Kidney epithelial cell (primary cell): ENCODE measurements around the gene IL19. TPM values are rescaled to one million over a fixed set of nuclear protein-coding genes. Genes with fewer than 3 reads are reported as not detected.

Source experiments
- DNase-seq: peaks from one replicate; pipeline ENCODE4 v3.0.0-alpha.2; 2010; ENCODE audit warnings: low read depth
- H3K27me3 ChIP-seq: 2 replicates; pipeline ENCODE4 v1.6.0; 2011; ENCODE audit warnings: low read length; ENCODE audit not compliant: control insufficient read depth, insufficient read depth
- H3K36me3 ChIP-seq: 2 replicates; pipeline ENCODE4 v1.5.1; 2011; ENCODE audit warnings: low read length; ENCODE audit not compliant: control insufficient read depth, insufficient read depth
- H3K4me3 ChIP-seq: 2 replicates; pipeline ENCODE4 v1.5.1; 2011; ENCODE audit warnings: low read depth, mild to moderate bottlenecking, control low read depth, low read length
- total RNA-seq: library from RNA; depleted of rRNA; stranded (reverse); fragments of >200 nt; gene quantifications from 2 replicates; pipeline ENCODE4 v1.2.3, GENCODE V29; 2015
- TF ChIP-seq, protein P1 (sequence below): IDR thresholded peaks from 2 replicates; pipeline ENCODE4 v1.5.1; 2011; ENCODE audit warnings: mild to moderate bottlenecking, moderate library complexity, low read length, control low read depth, inconsistent platforms; ENCODE audit not compliant: insufficient read depth, poor library complexity, severe bottlenecking

IL19 gene
- total RNA-seq, 1 donor from 2014 or later, result not detected

DNA sequence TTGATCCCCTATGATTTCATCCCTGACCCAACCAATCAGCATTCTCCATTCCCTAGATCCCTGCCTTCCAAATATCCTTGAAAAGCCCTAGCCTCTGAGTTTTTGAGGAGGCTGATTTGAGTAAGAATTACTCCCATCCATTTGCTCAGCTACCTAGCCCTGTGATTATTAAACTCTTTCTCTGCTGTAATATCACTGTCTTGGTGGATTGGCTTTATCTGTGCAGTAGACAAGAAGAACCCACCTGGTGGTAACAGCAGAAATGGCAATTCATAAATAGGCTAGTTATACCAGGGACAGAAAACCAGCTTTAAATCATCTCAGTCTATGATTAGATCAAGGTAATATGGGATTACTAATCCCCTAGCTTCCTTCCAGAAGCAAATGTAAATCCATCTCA is 107.9 kb downstream of the IL19 start:
- no peaks in the 10 kb centered on the region for H3K36me3 ChIP-seq
- TF ChIP-seq, protein P1, sequence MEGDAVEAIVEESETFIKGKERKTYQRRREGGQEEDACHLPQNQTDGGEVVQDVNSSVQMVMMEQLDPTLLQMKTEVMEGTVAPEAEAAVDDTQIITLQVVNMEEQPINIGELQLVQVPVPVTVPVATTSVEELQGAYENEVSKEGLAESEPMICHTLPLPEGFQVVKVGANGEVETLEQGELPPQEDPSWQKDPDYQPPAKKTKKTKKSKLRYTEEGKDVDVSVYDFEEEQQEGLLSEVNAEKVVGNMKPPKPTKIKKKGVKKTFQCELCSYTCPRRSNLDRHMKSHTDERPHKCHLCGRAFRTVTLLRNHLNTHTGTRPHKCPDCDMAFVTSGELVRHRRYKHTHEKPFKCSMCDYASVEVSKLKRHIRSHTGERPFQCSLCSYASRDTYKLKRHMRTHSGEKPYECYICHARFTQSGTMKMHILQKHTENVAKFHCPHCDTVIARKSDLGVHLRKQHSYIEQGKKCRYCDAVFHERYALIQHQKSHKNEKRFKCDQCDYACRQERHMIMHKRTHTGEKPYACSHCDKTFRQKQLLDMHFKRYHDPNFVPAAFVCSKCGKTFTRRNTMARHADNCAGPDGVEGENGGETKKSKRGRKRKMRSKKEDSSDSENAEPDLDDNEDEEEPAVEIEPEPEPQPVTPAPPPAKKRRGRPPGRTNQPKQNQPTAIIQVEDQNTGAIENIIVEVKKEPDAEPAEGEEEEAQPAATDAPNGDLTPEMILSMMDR, result no peak
- no peaks in the 10 kb centered on the region for H3K27me3 ChIP-seq
- H3K4me3 ChIP-seq, result no peak overlapping the region
- no peak for DNase-seq

DNA sequence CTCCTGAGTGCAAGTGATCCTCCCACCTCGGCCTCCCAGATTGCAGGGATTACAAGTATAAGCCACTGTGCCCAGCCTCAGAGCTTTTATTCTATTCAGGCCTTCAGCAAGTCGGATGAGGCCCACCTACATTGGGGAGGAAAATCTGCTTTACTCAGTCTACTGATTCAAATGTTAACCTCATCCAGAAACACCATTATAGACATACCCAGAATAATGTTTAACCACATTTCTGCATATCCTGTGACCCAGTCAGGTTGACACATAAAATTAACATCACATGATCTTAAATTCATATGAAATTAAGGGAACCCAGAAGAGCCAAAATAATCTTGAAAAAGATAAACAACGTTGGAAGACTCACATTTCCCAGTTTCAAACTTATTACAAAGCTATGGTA is 109.7 kb downstream of the IL19 start:
- Histone ChIP-seq H3K4me3 (no peak overlapping the region), H3K27me3 (no peaks in the 10 kb centered on the region), H3K36me3 (no peaks in the 10 kb centered on the region)
- no peak for DNase-seq
- TF ChIP-seq, protein P1, result no peak

DNA sequence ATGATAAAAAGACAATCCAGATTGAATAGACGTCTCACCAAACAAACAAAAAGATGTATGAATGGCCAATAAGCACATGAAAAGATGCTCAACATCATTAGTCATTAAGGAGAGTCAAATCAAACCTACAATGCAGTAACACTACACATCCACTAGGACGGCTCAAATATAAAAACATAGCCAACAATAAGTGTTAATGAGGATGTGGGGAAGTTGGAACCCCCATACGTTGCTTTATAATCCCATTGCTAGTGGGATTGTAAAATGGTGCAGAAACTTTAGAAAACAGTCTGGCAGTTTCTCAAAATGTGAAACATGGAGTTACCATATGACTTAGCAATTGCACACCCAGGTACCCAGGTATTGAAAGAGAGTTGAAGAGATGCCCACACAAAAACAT is 112.0 kb downstream of the IL19 start:
- no peak for DNase-seq
- no peaks in the 10 kb centered on the region for H3K36me3 ChIP-seq
- no peak overlapping the region for H3K4me3 ChIP-seq
- TF ChIP-seq, protein P1, result no peak
- no peaks in the 10 kb centered on the region for H3K27me3 ChIP-seq

DNA sequence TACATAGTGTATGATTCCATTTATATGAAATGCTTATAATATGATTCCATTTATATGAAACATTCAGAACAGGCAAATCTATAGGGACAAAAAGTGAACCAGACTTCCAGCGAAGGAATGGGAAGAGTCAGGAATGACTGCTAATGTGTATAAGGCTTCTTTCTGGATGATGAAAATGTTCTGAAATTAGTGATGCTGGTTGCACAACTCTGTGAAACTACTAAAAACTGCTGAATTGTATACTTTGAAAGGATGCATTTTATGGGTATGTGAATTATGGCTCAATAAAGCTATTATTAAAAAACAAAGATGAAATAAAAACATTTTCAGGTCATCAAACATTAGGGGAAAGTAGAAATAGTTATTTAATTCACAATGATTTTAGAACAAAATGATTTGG is 112.6 kb downstream of the IL19 start:
- H3K27me3 ChIP-seq, result no peaks in the 10 kb centered on the region
- no peak for DNase-seq
- TF ChIP-seq, protein P1, result no peak

DNA sequence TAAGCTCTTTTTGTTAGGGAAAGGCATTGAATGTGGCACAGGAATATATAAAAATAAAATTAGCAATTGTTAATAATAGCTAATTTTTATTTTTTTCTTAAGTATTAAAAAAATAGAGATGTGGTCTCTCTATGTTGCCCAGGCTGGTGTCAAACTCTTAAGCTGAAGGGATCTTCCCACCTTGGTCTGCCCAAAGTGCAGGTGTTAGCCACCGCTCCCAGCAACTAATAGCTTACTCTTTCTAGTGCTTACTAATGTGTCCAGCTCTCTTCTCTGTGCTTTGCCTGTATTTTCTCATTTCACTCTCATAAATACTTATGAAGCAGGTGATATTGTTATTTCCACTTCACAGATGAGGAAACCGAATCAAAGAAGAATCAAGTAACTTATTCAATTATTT is 113.3 kb downstream of the IL19 start:
- H3K27me3 ChIP-seq, result no peaks in the 10 kb centered on the region
- H3K4me3 ChIP-seq, result no peak overlapping the region
- H3K36me3 ChIP-seq, result no peaks in the 10 kb centered on the region
- TF ChIP-seq, protein P1, result no peak
- DNase-seq, result no peak

More for the DNA sequence above, 112.6 kb downstream of the IL19 start:
- no peak overlapping the region for H3K4me3 ChIP-seq
- H3K36me3 ChIP-seq, result no peaks in the 10 kb centered on the region

DNA sequence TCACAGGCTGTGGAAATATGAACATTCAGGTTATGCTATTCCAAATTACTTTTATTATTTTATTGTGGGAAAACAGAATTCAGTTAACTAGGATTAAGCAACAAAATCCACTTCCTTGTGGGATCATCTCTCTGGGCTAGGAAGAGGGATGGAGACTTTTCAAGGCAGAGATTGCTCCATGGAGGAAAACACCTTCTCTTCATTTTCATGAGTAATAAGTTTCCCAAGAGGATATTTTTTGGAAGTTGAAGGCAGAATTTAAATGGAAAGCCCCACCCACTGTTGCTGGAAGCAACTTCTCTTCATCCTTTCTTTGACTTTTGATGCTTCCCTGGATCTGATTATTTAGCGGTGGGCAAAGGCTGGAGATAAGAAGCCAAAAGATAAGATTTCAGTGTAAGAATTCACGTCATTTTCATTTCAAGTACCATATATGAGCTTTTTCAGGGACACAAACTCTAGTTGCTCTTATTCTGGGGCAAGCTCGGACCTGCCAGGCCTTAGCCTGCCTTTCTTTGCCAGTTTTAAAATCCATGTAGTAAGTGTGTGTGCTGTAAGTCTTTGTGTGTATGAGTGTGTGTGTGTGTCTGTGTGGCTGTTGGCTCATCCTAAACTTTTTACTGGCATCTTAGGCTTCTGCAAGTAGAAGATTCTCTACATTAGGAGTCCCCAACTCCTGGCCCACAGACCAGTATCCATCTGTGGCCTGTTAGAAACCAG is 114.9 kb downstream of the IL19 start:
- TF ChIP-seq, protein P1, result no peak
- H3K36me3 ChIP-seq, result no peaks in the 10 kb centered on the region
- no peak for DNase-seq
- no peak overlapping the region for H3K4me3 ChIP-seq
- H3K27me3 ChIP-seq, result no peaks in the 10 kb centered on the region
